ENCODE measurements around the gene REELD1. TPM values are rescaled to one million over a fixed set of nuclear protein-coding genes. Genes with fewer than 3 reads are reported as not detected.

The REELD1 gene
- total and polyA plus RNA-seq, 4 donors = 0.22 to 0.86 (median 0.56) TPM

GRCh38 chr4:146224326-146224966 lies 10.1 kb downstream of the REELD1 start:
- TF ChIP-seq CTCF (IDR thresholded peaks at IDR 0.05; ENCODE audit: control extremely low read depth, extremely low read depth) = no peak
- DNase-seq (peak in 1 of 3 donors; percentile 38), ATAC-seq (ENCODE audit: insufficient read depth, low FRiP score) (no peak)
- H3K27me3 ChIP-seq (ENCODE audit: control insufficient read depth in 3 of 3, insufficient read depth in 3 of 3, low read length in 2 of 3) = no peaks in the 10 kb centered on the region
- H3K9me3 ChIP-seq (ENCODE audit: control insufficient read depth in 4 of 4, insufficient read depth in 3 of 4, low read length in 3 of 4) = no peaks in the 10 kb centered on the region
- no peak overlapping the region for H3K4me3 ChIP-seq
- 55 to 73% methylated on average over 8 of the region's 8 CpGs for WGBS, 2 donors
- no peaks in the 10 kb centered on the region for H3K36me3 ChIP-seq (ENCODE audit: control insufficient read depth in 4 of 4, insufficient read depth in 4 of 4, low read length in 4 of 4)
- no peak overlapping the region for H3K9ac ChIP-seq (ENCODE audit: insufficient read depth in 1 of 2, low read length in 2 of 2)
- peaks cover 0 to 4% (median 0%) of the 10 kb centered on the region in 5 donors for H3K4me1 ChIP-seq (ENCODE audit: control insufficient read depth in 5 of 5, insufficient read depth in 5 of 5, low read length in 5 of 5)
- peak overlapping the region; percentile 3 to 28 for H3K27ac ChIP-seq (ENCODE audit: low read depth in 1 of 2, low read length in 1 of 2)

DNA sequence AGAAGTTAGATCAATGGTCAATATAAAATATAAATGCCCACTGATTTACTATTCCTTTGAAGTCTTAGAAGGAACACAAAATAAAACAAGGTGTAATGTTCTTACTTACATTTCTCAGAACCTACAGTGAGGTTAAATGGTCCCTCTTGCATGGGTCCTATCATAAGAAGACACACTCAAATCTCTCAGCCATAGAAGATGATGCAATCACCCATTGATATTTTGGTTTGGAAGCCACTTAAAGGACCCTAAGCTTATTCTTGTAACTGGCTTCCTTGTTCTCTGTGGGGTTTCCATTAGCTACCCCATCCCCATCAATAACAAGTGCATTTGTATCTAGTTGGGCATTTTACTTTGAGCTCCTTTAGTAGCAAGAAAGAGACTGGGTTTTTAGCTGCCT lies 15.1 kb downstream of the REELD1 start:
- no peak for DNase-seq
- H3K27me3 ChIP-seq (ENCODE audit: control insufficient read depth in 3 of 3, insufficient read depth in 3 of 3, low read length in 2 of 3) = no peaks in the 10 kb centered on the region
- H3K36me3 ChIP-seq (ENCODE audit: control insufficient read depth in 4 of 4, insufficient read depth in 4 of 4, low read length in 4 of 4) = no peaks in the 10 kb centered on the region
- H3K4me1 ChIP-seq (ENCODE audit: control insufficient read depth in 5 of 5, insufficient read depth in 5 of 5, low read length in 5 of 5) = peaks cover 0 to 4% (median 0%) of the 10 kb centered on the region in 5 donors
- no peak for TF ChIP-seq CTCF (IDR thresholded peaks at IDR 0.05; ENCODE audit: control extremely low read depth, extremely low read depth)
- H3K9me3 ChIP-seq (ENCODE audit: control insufficient read depth in 4 of 4, insufficient read depth in 3 of 4, low read length in 3 of 4) = peaks cover 0 to 5% (median 0%) of the 10 kb centered on the region in 4 donors
- H3K4me3 ChIP-seq = no peak overlapping the region
- H3K27ac ChIP-seq (ENCODE audit: low read depth in 1 of 2, low read length in 1 of 2) = no peak overlapping the region
- no peak for ATAC-seq (ENCODE audit: insufficient read depth, low FRiP score)
- no peak overlapping the region for H3K9ac ChIP-seq (ENCODE audit: insufficient read depth in 1 of 2, low read length in 2 of 2)

GRCh38 chr4:146232131-146232722 lies 17.9 kb downstream of the REELD1 start:
- H3K27me3 ChIP-seq (ENCODE audit: control insufficient read depth in 3 of 3, insufficient read depth in 3 of 3, low read length in 2 of 3) = no peaks in the 10 kb centered on the region
- WGBS, 2 donors = 28 to 75% methylated on average over 1 of the region's 1 CpG
- H3K4me1 ChIP-seq (ENCODE audit: control insufficient read depth in 5 of 5, insufficient read depth in 5 of 5, low read length in 5 of 5) = peaks cover 0 to 4% (median 0%) of the 10 kb centered on the region in 5 donors
- DNase-seq (no peak), ATAC-seq (ENCODE audit: insufficient read depth, low FRiP score) (no peak)
- peaks cover 0 to 5% (median 0%) of the 10 kb centered on the region in 4 donors for H3K9me3 ChIP-seq (ENCODE audit: control insufficient read depth in 4 of 4, insufficient read depth in 3 of 4, low read length in 3 of 4)
- no peak for TF ChIP-seq CTCF (IDR thresholded peaks at IDR 0.05; ENCODE audit: control extremely low read depth, extremely low read depth)
- no peaks in the 10 kb centered on the region for H3K36me3 ChIP-seq (ENCODE audit: control insufficient read depth in 4 of 4, insufficient read depth in 4 of 4, low read length in 4 of 4)
- no peak overlapping the region for H3K27ac ChIP-seq (ENCODE audit: low read depth in 1 of 2, low read length in 1 of 2)
- no peak overlapping the region for H3K9ac ChIP-seq (ENCODE audit: insufficient read depth in 1 of 2, low read length in 2 of 2)
- H3K4me3 ChIP-seq = no peak overlapping the region
